Nucleus accumbens (tissue), 56 donors: ENCODE measurements around the gene C2orf49.

Experiments
- DNase-seq, 56 donors: peaks; one replicate each; lab custom pipeline; 2025; lab: John Stamatoyannopoulos, UW

Gene C2orf49

GRCh38 chr2:105358593-105358992, 21.3 kb downstream of the C2orf49 start:
- DNase-seq, result no peak

GRCh38 chr2:105361102-105361889, 24.0 kb downstream of the C2orf49 start:
- DNase-seq, result no peak

GRCh38 chr2:105362862-105363591, 25.7 kb downstream of the C2orf49 start:
- DNase-seq, result peak in 1 of 56 donors; percentile 8

- DNase-seq, result peak in 2 of 56 donors; percentile 6 to 8
Observed at GRCh38 chr2:105364436-105365139, 27.2 kb downstream of the C2orf49 start.

- DNase-seq, result no peak
Observed at GRCh38 chr2:105365206-105365605, 27.9 kb downstream of the C2orf49 start.

- DNase-seq, result no peak
Observed at GRCh38 chr2:105368759-105369408, 31.5 kb downstream of the C2orf49 start.

GRCh38 chr2:105369777-105370690, 32.7 kb downstream of the C2orf49 start:
- peak in 53 of 56 donors; percentile 19 to 92 (median 61) for DNase-seq

- no peak for DNase-seq
Observed at GRCh38 chr2:105371156-105371555, 33.8 kb downstream of the C2orf49 start.

- no peak for DNase-seq
Observed at GRCh38 chr2:105371810-105372209, 34.5 kb downstream of the C2orf49 start.

GRCh38 chr2:105373344-105373781, 36.0 kb downstream of the C2orf49 start:
- DNase-seq, result peak in 14 of 56 donors; percentile 3 to 35 (median 16)

- DNase-seq, result no peak
Observed at GRCh38 chr2:105373895-105374401, 36.6 kb downstream of the C2orf49 start.

- no peak for DNase-seq
Observed at GRCh38 chr2:105375001-105375561, 37.7 kb downstream of the C2orf49 start.

GRCh38 chr2:105376010-105376409, 38.7 kb downstream of the C2orf49 start:
- DNase-seq, result no peak

GRCh38 chr2:105376789-105377240, 39.5 kb downstream of the C2orf49 start:
- DNase-seq, result no peak

- DNase-seq, result no peak
Observed at GRCh38 chr2:105377871-105378270, 40.5 kb downstream of the C2orf49 start.

- DNase-seq, result no peak
Observed at GRCh38 chr2:105378276-105378840, 41.0 kb downstream of the C2orf49 start.

- no peak for DNase-seq
Observed at GRCh38 chr2:105378921-105379383, 41.6 kb downstream of the C2orf49 start.

- DNase-seq, result no peak
Observed at GRCh38 chr2:105379741-105380186, 42.4 kb downstream of the C2orf49 start.
